Stimulated activated naive CD8-positive, alpha-beta T cell treated with anti-CD3 and anti-CD28 coated beads, Interleukin-15, amount 100 ng/mL, for 72 hours (primary cell): ENCODE data around the gene SUSD1.
A peak's percentile ranks its signal among the peaks of the same experiment; 100 is the strongest.
"Not testable (repeated sequence)": the region's sequence is repeated elsewhere in the genome, so short reads cannot be mapped to it uniquely, and the experiment has no call there.

ENCODE experiments used
- ATAC-seq: fragments of 150-1000 bp; cut with Tn5 transposase; 2 replicates; pipeline ENCODE4 v1.10.0; 2021; ENCODE audit warnings: mild to moderate bottlenecking, moderate library complexity
- DNase-seq, 2 donors: peaks; one replicate each; pipeline ENCODE4 v3.0.0; 2021 to 2022
- H3K27ac Mint-ChIP-seq, 2 donors: one replicate each; pipeline ENCODE4 v1.8.0; 2022; ENCODE audit warnings: mild to moderate bottlenecking in 2 of 2, mixed read lengths in 2 of 2, moderate library complexity in 2 of 2
- H3K27me3 Mint-ChIP-seq: one replicate; pipeline ENCODE4 v1.8.0; 2022; ENCODE audit warnings: mixed read lengths
- H3K4me1 Mint-ChIP-seq: one replicate; pipeline ENCODE4 v1.8.0; 2022; ENCODE audit warnings: mild to moderate bottlenecking, mixed read lengths
- H3K4me3 Mint-ChIP-seq, 2 donors: one replicate each; pipeline ENCODE4 v1.8.0; 2022; ENCODE audit warnings: mild to moderate bottlenecking in 2 of 2, mixed read lengths in 2 of 2, moderate library complexity in 1 of 2
- H3K9me3 Mint-ChIP-seq, 2 donors: one replicate each; pipeline ENCODE4 v1.8.0; 2022; ENCODE audit warnings: mixed read lengths in 2 of 2

Gene SUSD1

GRCh38 chr9:112076814-112077213 lies 98.3 kb downstream of the SUSD1 start:
- H3K4me3 Mint-ChIP-seq, result no peak overlapping the region
- H3K4me1 Mint-ChIP-seq, result peaks cover 43% of the 10 kb centered on the region
- H3K27ac Mint-ChIP-seq, result peak overlapping the region in 1 of 2 donors; percentile 1
- no peaks in the 10 kb centered on the region for H3K9me3 Mint-ChIP-seq
- DNase-seq (no peak), ATAC-seq (no peak)
- H3K27me3 Mint-ChIP-seq, result no peaks in the 10 kb centered on the region

GRCh38 chr9:112075009-112075378 lies 100.1 kb downstream of the SUSD1 start:
- ATAC-seq (no peak), DNase-seq (no peak)
- Mint-ChIP-seq H3K27me3 (no peaks in the 10 kb centered on the region), H3K9me3 (no peaks in the 10 kb centered on the region), H3K27ac (no peak overlapping the region), H3K4me1 (peaks cover 48% of the 10 kb centered on the region), H3K4me3 (no peak overlapping the region)

- Mint-ChIP-seq H3K27ac (no peak overlapping the region), H3K4me3 (peak overlapping the region; percentile 45 to 54), H3K9me3 (no peaks in the 10 kb centered on the region), H3K4me1 (peaks cover 53% of the 10 kb centered on the region), H3K27me3 (no peaks in the 10 kb centered on the region)
- ATAC-seq, result peak; percentile 82
- DNase-seq, result peak; percentile 55 to 59
Measured at GRCh38 chr9:112074250-112075008, 100.7 kb downstream of the SUSD1 start.

DNA sequence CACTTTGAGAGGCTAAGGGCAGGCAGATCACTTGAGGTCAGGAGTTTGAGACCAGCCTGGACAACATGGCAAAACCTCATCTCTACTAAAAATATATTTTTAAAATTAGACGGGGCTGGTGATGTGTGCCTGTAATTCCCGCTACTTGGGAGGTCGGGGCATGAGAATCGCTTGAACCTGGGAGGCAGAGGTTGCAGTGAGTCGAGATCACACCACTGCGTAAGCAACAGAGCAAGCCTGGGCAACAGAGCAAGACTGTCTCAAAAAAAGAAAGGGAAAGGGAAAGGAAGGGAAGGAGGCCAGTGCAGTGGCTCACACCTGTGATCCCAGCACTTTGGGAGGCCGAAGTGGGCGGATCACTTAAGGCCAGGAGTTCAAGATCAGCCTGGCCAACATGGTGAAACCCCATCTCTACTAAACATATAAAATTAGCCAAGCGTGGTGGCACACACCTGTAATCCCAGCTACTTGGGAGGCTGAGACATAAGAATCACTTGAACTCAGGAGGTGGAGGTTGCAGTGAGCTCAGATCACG lies 101.4 kb downstream of the SUSD1 start:
- not testable (repeated sequence) for DNase-seq, H3K4me3 Mint-ChIP-seq, H3K27me3 Mint-ChIP-seq, H3K9me3 Mint-ChIP-seq, H3K27ac Mint-ChIP-seq, ATAC-seq
- H3K4me1 Mint-ChIP-seq, result peaks cover 53% of the 10 kb centered on the region

GRCh38 chr9:112072721-112073638 lies 102.1 kb downstream of the SUSD1 start:
- no peak for ATAC-seq
- Mint-ChIP-seq H3K9me3 (no peaks in the 10 kb centered on the region), H3K27me3 (no peaks in the 10 kb centered on the region), H3K27ac (no peak overlapping the region), H3K4me1 (peaks cover 53% of the 10 kb centered on the region), H3K4me3 (no peak overlapping the region)
- no peak for DNase-seq

- peaks cover 30% of the 10 kb centered on the region for H3K4me1 Mint-ChIP-seq
- ATAC-seq, result peak; percentile 57
- no peak overlapping the region for H3K4me3 Mint-ChIP-seq
- no peaks in the 10 kb centered on the region for H3K27me3 Mint-ChIP-seq
- no peak for DNase-seq
- H3K9me3 Mint-ChIP-seq, result no peaks in the 10 kb centered on the region
- no peak overlapping the region for H3K27ac Mint-ChIP-seq
Measured at GRCh38 chr9:112069318-112070169, 105.6 kb downstream of the SUSD1 start.

GRCh38 chr9:112065806-112066606 lies 109.1 kb downstream of the SUSD1 start:
- DNase-seq, result no peak

DNA sequence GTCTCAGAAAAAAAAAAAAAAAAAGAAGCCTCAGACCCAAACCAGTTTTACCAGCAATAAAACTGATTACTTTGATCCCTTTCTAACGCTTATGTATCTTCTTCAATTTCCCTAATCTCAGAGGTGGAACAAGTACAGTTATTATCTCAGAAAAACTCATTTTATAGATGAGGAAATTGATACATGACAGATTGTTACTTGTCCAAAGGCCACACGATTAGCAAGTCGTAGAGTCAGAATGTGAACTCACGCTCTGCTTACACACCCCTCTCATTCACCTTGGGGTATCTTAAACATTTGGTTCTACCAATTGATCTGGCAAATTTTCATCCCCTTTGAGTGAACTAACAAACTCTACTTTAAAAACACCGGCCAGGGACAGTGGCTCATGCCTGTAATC lies 110.2 kb downstream of the SUSD1 start:
- peak overlapping the region in 1 of 2 donors; percentile 82 for H3K27ac Mint-ChIP-seq
- DNase-seq, result no peak
- no peak for ATAC-seq
- no peaks in the 10 kb centered on the region for H3K9me3 Mint-ChIP-seq
- no peak overlapping the region for H3K4me3 Mint-ChIP-seq
- H3K4me1 Mint-ChIP-seq, result peaks cover 33% of the 10 kb centered on the region
- no peaks in the 10 kb centered on the region for H3K27me3 Mint-ChIP-seq

More at GRCh38 chr9:112065806-112066606, 109.1 kb downstream of the SUSD1 start:
- ATAC-seq, result no peak
- Mint-ChIP-seq H3K4me1 (peaks cover 28% of the 10 kb centered on the region), H3K4me3 (no peak overlapping the region), H3K9me3 (no peaks in the 10 kb centered on the region), H3K27me3 (no peaks in the 10 kb centered on the region), H3K27ac (no peak overlapping the region)

GRCh38 chr9:112063586-112063985 lies 111.5 kb downstream of the SUSD1 start:
- no peaks in the 10 kb centered on the region for H3K9me3 Mint-ChIP-seq
- H3K27me3 Mint-ChIP-seq, result no peaks in the 10 kb centered on the region
- peaks cover 30% of the 10 kb centered on the region for H3K4me1 Mint-ChIP-seq
- H3K4me3 Mint-ChIP-seq, result no peak overlapping the region
- ATAC-seq (no peak), DNase-seq (no peak)
- H3K27ac Mint-ChIP-seq, result no peak overlapping the region

DNA sequence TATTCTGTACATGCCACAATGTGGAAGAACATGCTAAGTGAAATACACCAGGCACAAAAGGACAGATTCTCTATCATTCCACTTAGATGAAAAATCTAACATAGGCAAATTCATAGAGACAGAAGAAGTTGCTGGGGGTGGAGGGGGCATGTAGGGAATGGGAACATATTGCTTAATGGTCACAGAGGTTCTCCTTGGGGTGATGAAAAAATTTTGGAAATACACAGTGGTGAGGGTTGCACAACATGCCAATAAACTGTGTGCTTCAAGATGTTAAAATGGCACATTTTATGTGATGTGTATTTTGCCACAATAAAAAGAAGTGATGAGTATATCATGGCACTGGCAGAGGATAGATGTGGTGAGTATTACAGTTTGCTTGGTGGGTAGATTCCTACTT lies 111.9 kb downstream of the SUSD1 start:
- Mint-ChIP-seq H3K9me3 (no peaks in the 10 kb centered on the region), H3K4me3 (no peak overlapping the region), H3K4me1 (peaks cover 30% of the 10 kb centered on the region), H3K27me3 (no peaks in the 10 kb centered on the region), H3K27ac (no peak overlapping the region)
- ATAC-seq (no peak), DNase-seq (no peak)

DNA sequence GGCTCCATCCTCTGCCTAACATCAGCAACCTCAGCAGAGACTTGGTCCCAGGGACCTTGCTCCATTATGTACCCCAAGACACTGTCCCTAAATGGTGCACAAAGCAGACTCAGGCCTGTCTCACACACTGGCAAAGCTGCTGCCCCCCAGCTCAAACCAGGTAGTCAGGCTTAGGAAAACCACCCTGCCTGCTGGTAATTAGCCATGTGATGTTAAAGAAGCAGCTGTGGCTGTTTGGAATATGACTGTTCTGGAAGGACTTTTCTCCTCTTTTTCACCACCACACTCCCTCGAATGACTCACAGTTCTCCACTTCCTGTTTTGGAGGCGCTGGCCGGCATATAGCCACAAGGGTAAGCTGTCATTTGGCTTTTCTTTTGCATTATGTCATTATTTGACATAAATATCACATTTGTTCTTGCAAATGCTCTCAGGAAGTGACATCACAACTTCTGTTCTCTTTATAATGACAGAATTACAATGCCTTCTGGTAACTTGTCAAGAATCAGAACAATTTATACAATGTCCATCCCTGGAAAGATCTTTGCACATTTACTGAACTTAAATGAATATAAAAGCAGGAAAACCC lies 113.9 kb downstream of the SUSD1 start:
- Mint-ChIP-seq H3K4me3 (peak overlapping the region in 1 of 2 donors; percentile 42), H3K27me3 (peaks cover 8% of the 10 kb centered on the region), H3K27ac (peak overlapping the region; percentile 54 to 87), H3K9me3 (no peaks in the 10 kb centered on the region), H3K4me1 (peaks cover 41% of the 10 kb centered on the region)
- ATAC-seq, result peak; percentile 90
- DNase-seq, result peak; percentile 31 to 67

GRCh38 chr9:112059966-112060320 lies 115.2 kb downstream of the SUSD1 start:
- no peak for ATAC-seq
- Mint-ChIP-seq H3K27me3 (peaks cover 8% of the 10 kb centered on the region), H3K27ac (no peak overlapping the region), H3K4me1 (peaks cover 46% of the 10 kb centered on the region), H3K4me3 (no peak overlapping the region), H3K9me3 (no peaks in the 10 kb centered on the region)
- no peak for DNase-seq

- Mint-ChIP-seq H3K27ac (no peak overlapping the region), H3K9me3 (no peaks in the 10 kb centered on the region), H3K4me1 (peaks cover 46% of the 10 kb centered on the region), H3K27me3 (peaks cover 8% of the 10 kb centered on the region), H3K4me3 (no peak overlapping the region)
- DNase-seq (no peak), ATAC-seq (no peak)
Measured at GRCh38 chr9:112059145-112059965, 115.7 kb downstream of the SUSD1 start.

GRCh38 chr9:112056996-112057395 lies 118.1 kb downstream of the SUSD1 start:
- DNase-seq (no peak), ATAC-seq (no peak)
- Mint-ChIP-seq H3K27ac (no peak overlapping the region), H3K4me1 (peaks cover 38% of the 10 kb centered on the region), H3K27me3 (peaks cover 8% of the 10 kb centered on the region), H3K9me3 (no peaks in the 10 kb centered on the region), H3K4me3 (no peak overlapping the region)
